ENCODE data around the gene TRMT10C. TPM values are rescaled to one million over a fixed set of nuclear protein-coding genes. Genes with fewer than 3 reads are reported as not detected.
"Not testable (repeated sequence)": the region's sequence is repeated elsewhere in the genome, so short reads cannot be mapped to it uniquely, and the experiment has no call there.

TRMT10C gene
- polyA plus RNA-seq, 4 donors: 13.8 to 27.6 (median 19.7) TPM

- Histone ChIP-seq H3K4me1 (ENCODE audit: control insufficient read depth in 3 of 3, insufficient read depth in 2 of 3, low read depth in 1 of 3, low read length in 2 of 3) (no peaks in the 10 kb centered on the region), H3K27ac (ENCODE audit: low read depth in 1 of 3, low read length in 2 of 3) (no peak overlapping the region), H3K27me3 (ENCODE audit: control insufficient read depth in 3 of 3, insufficient read depth in 3 of 3, low read length in 3 of 3) (no peaks in the 10 kb centered on the region), H3K36me3 (ENCODE audit: control insufficient read depth in 3 of 3, insufficient read depth in 2 of 3, low read depth in 1 of 3, low read length in 3 of 3) (peaks cover 3 to 33% (median 4%) of the 10 kb centered on the region in 3 donors), H3K9me3 (ENCODE audit: control insufficient read depth in 2 of 2, insufficient read depth in 1 of 2, low read depth in 1 of 2, low read length in 1 of 2) (no peaks in the 10 kb centered on the region), H3K4me3 (ENCODE audit: low read depth in 1 of 3, low read length in 3 of 3) (no peak overlapping the region)
- 80 to 94% (median 87%) methylated on average over 3 of the region's 3 CpGs for WGBS, 3 donors
- DNase-seq: no peak
- no peak for FAIRE-seq
Observed at GRCh38 chr3:101591071-101591470, 29.4 kb downstream of the TRMT10C start.

- Histone ChIP-seq H3K4me1 (ENCODE audit: control insufficient read depth in 3 of 3, insufficient read depth in 2 of 3, low read depth in 1 of 3, low read length in 2 of 3) (no peaks in the 10 kb centered on the region), H3K36me3 (ENCODE audit: control insufficient read depth in 3 of 3, insufficient read depth in 2 of 3, low read depth in 1 of 3, low read length in 3 of 3) (no peaks in the 10 kb centered on the region), H3K4me3 (ENCODE audit: low read depth in 1 of 3, low read length in 3 of 3) (no peak overlapping the region), H3K27ac (ENCODE audit: low read depth in 1 of 3, low read length in 2 of 3) (no peak overlapping the region), H3K9me3 (ENCODE audit: control insufficient read depth in 2 of 2, insufficient read depth in 1 of 2, low read depth in 1 of 2, low read length in 1 of 2) (peaks cover 0 to 5% of the 10 kb centered on the region in 2 donors), H3K27me3 (ENCODE audit: control insufficient read depth in 3 of 3, insufficient read depth in 3 of 3, low read length in 3 of 3) (no peaks in the 10 kb centered on the region)
- 89 to 91% (median 90%) methylated on average over 3 of the region's 3 CpGs for WGBS, 3 donors
- FAIRE-seq: no peak
- DNase-seq: no peak
Observed at GRCh38 chr3:101602731-101603130, 41.1 kb downstream of the TRMT10C start.

GRCh38 chr3:101603184-101603583 is 41.5 kb downstream of the TRMT10C start:
- WGBS, 3 donors: 90 to 100% (median 98%) methylated on average over 1 of the region's 1 CpG
- Histone ChIP-seq H3K4me1 (ENCODE audit: control insufficient read depth in 3 of 3, insufficient read depth in 2 of 3, low read depth in 1 of 3, low read length in 2 of 3) (no peaks in the 10 kb centered on the region), H3K36me3 (ENCODE audit: control insufficient read depth in 3 of 3, insufficient read depth in 2 of 3, low read depth in 1 of 3, low read length in 3 of 3) (no peaks in the 10 kb centered on the region), H3K27me3 (ENCODE audit: control insufficient read depth in 3 of 3, insufficient read depth in 3 of 3, low read length in 3 of 3) (no peaks in the 10 kb centered on the region), H3K9me3 (ENCODE audit: control insufficient read depth in 2 of 2, insufficient read depth in 1 of 2, low read depth in 1 of 2, low read length in 1 of 2) (peaks cover 0 to 5% of the 10 kb centered on the region in 2 donors), H3K4me3 (ENCODE audit: low read depth in 1 of 3, low read length in 3 of 3) (no peak overlapping the region), H3K27ac (ENCODE audit: low read depth in 1 of 3, low read length in 2 of 3) (no peak overlapping the region)
- FAIRE-seq (no peak), DNase-seq (no peak)

GRCh38 chr3:101605398-101605797 is 43.7 kb downstream of the TRMT10C start:
- FAIRE-seq; H3K27me3 ChIP-seq (ENCODE audit: control insufficient read depth in 3 of 3, insufficient read depth in 3 of 3, low read length in 3 of 3); H3K9me3 ChIP-seq (ENCODE audit: control insufficient read depth in 2 of 2, insufficient read depth in 1 of 2, low read depth in 1 of 2, low read length in 1 of 2); H3K36me3 ChIP-seq (ENCODE audit: control insufficient read depth in 3 of 3, insufficient read depth in 2 of 3, low read depth in 1 of 3, low read length in 3 of 3); H3K4me3 ChIP-seq (ENCODE audit: low read depth in 1 of 3, low read length in 3 of 3); H3K4me1 ChIP-seq (ENCODE audit: control insufficient read depth in 3 of 3, insufficient read depth in 2 of 3, low read depth in 1 of 3, low read length in 2 of 3); DNase-seq; H3K27ac ChIP-seq (ENCODE audit: low read depth in 1 of 3, low read length in 2 of 3): not testable (repeated sequence)
- 69 to 74% (median 73%) methylated on average over 10 of the region's 10 CpGs for WGBS, 3 donors

- FAIRE-seq: no peak
- no peaks in the 10 kb centered on the region for H3K9me3 ChIP-seq (ENCODE audit: control insufficient read depth in 2 of 2, insufficient read depth in 1 of 2, low read depth in 1 of 2, low read length in 1 of 2)
- 86 to 97% (median 90%) methylated on average over 2 of the region's 2 CpGs for WGBS, 3 donors
Observed at GRCh38 chr3:101611023-101611422, 49.4 kb downstream of the TRMT10C start.

GRCh38 chr3:101613014-101613413 is 51.3 kb downstream of the TRMT10C start:
- not testable (repeated sequence) for H3K4me1 ChIP-seq (ENCODE audit: control insufficient read depth in 3 of 3, insufficient read depth in 2 of 3, low read depth in 1 of 3, low read length in 2 of 3); FAIRE-seq
- 80 to 91% (median 88%) methylated on average over 8 to 9 of the region's 9 CpGs for WGBS, 3 donors

More at GRCh38 chr3:101611023-101611422, 49.4 kb downstream of the TRMT10C start:
- no peak overlapping the region for H3K27ac ChIP-seq (ENCODE audit: low read depth in 1 of 3, low read length in 2 of 3)
- H3K4me1 ChIP-seq (ENCODE audit: control insufficient read depth in 3 of 3, insufficient read depth in 2 of 3, low read depth in 1 of 3, low read length in 2 of 3): no peaks in the 10 kb centered on the region
- H3K36me3 ChIP-seq (ENCODE audit: control insufficient read depth in 3 of 3, insufficient read depth in 2 of 3, low read depth in 1 of 3, low read length in 3 of 3): no peaks in the 10 kb centered on the region
- DNase-seq: no peak
- H3K4me3 ChIP-seq (ENCODE audit: low read depth in 1 of 3, low read length in 3 of 3): no peak overlapping the region
- no peaks in the 10 kb centered on the region for H3K27me3 ChIP-seq (ENCODE audit: control insufficient read depth in 3 of 3, insufficient read depth in 3 of 3, low read length in 3 of 3)

GRCh38 chr3:101615525-101615924 is 53.9 kb downstream of the TRMT10C start:
- no peaks in the 10 kb centered on the region for H3K27me3 ChIP-seq (ENCODE audit: control insufficient read depth in 3 of 3, insufficient read depth in 3 of 3, low read length in 3 of 3)
- FAIRE-seq (no peak), DNase-seq (no peak)
- H3K4me1 ChIP-seq (ENCODE audit: control insufficient read depth in 3 of 3, insufficient read depth in 2 of 3, low read depth in 1 of 3, low read length in 2 of 3): no peaks in the 10 kb centered on the region
- WGBS, 3 donors: 94 to 95% (median 94%) methylated on average over 6 of the region's 6 CpGs
- no peak overlapping the region for H3K4me3 ChIP-seq (ENCODE audit: low read depth in 1 of 3, low read length in 3 of 3)
- H3K36me3 ChIP-seq (ENCODE audit: control insufficient read depth in 3 of 3, insufficient read depth in 2 of 3, low read depth in 1 of 3, low read length in 3 of 3): no peaks in the 10 kb centered on the region
- H3K9me3 ChIP-seq (ENCODE audit: control insufficient read depth in 2 of 2, insufficient read depth in 1 of 2, low read depth in 1 of 2, low read length in 1 of 2): peaks cover 0 to 3% of the 10 kb centered on the region in 2 donors
- H3K27ac ChIP-seq (ENCODE audit: low read depth in 1 of 3, low read length in 2 of 3): no peak overlapping the region

More at GRCh38 chr3:101613014-101613413, 51.3 kb downstream of the TRMT10C start:
- H3K4me3 ChIP-seq (ENCODE audit: low read depth in 1 of 3, low read length in 3 of 3); H3K36me3 ChIP-seq (ENCODE audit: control insufficient read depth in 3 of 3, insufficient read depth in 2 of 3, low read depth in 1 of 3, low read length in 3 of 3); H3K27ac ChIP-seq (ENCODE audit: low read depth in 1 of 3, low read length in 2 of 3); H3K9me3 ChIP-seq (ENCODE audit: control insufficient read depth in 2 of 2, insufficient read depth in 1 of 2, low read depth in 1 of 2, low read length in 1 of 2); H3K27me3 ChIP-seq (ENCODE audit: control insufficient read depth in 3 of 3, insufficient read depth in 3 of 3, low read length in 3 of 3); DNase-seq: not testable (repeated sequence)

Other genes starting within 250 kb of the TRMT10C start
- under 1 TPM in 2 of 4 donors, not detected in 2; 0.04 to 0.66 TPM for gene IMPG2, start 241.3 kb upstream of the TRMT10C start, polyA plus RNA-seq
- gene SENP7, start 48.7 kb upstream of the TRMT10C start, polyA plus RNA-seq: 10 to 100 TPM in 1 of 4 donors, 1 to 10 TPM in 3; 3.0 to 35.7 (median 4.1) TPM
- gene PCNP, start 12.3 kb downstream of the TRMT10C start, polyA plus RNA-seq: 100 to 1,000 TPM in 1 of 4 donors, 10 to 100 TPM in 3; 71.1 to 116 (median 76.9) TPM
- gene ZBTB11, start 115.3 kb downstream of the TRMT10C start, polyA plus RNA-seq: 10 to 100 TPM in 1 of 4 donors, 1 to 10 TPM in 3; 5.4 to 17.6 (median 6.3) TPM
- 1,000 to 10,000 TPM; 1,590 to 2,570 (median 2,094) TPM for gene RPL24, start 124.8 kb downstream of the TRMT10C start, polyA plus RNA-seq
- gene CEP97, start 162.7 kb downstream of the TRMT10C start, polyA plus RNA-seq: 1 to 10 TPM in 2 of 4 donors, under 1 TPM in 2; 0.27 to 4.2 (median 1.6) TPM
- 1 to 10 TPM in 2 of 4 donors, under 1 TPM in 2; 0.45 to 5.4 (median 1.5) TPM for gene NXPE3, start 217.3 kb downstream of the TRMT10C start, polyA plus RNA-seq

All from small intestine (tissue), 7 donors.